GM18517 (cell line): ENCODE data around the gene SBF1.

Experiments used
- ATAC-seq: cut with Tn5 transposase; IDR thresholded peaks from one replicate; pipeline ENCODE4 v1.9.1; 2021; ENCODE audit warnings: mild to moderate bottlenecking, moderate library complexity; ENCODE audit not compliant: unreplicated experiment

Gene SBF1

DNA sequence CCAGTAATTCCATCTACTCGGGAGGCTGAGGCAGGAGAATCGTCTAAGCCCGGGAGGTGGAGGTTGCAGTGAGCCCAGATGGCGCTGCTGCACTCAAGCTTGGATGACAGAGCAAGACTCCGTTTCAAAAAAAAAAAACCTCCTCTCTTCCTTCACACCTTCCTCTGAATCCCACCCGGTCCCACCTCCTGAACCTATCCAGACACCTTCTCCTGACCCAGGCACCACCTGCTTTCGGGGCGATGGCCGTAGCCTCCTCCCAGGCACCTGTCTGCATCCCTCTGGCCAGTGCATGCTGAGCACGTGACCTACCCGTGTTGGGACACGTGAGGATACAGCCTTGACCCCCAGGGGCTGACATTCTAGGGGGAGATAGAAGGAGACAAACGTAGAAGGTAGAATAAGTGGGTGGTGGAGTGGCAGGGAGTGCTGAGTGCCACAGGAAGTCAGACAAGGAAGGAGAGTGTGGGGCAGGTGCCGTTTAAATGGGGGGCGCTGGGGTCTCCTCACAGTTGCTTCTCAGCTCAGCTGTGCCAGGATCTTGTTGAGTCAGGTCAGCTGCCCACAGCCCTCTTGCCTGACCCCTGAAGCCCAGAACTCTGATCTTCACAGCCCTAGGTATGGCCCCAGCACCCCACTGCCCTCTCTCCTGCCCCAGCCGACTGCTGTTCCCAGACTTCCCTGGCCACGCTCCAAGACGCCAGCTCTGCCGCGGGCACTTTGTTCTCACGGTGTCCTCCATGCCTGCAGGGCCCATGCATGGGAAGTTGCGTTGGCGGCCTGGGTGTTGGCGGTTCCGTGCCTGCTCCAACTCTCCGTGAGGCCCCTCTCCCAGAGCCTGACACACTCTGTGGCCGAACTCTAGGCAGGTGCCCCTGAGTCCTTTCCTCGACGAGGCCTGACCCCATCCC lies 10.6 kb upstream of the SBF1 start:
- no peak for ATAC-seq

- ATAC-seq: no peak
These were observed 9.4 kb upstream of the SBF1 start for GRCh38 chr22:50483977-50484853.

DNA sequence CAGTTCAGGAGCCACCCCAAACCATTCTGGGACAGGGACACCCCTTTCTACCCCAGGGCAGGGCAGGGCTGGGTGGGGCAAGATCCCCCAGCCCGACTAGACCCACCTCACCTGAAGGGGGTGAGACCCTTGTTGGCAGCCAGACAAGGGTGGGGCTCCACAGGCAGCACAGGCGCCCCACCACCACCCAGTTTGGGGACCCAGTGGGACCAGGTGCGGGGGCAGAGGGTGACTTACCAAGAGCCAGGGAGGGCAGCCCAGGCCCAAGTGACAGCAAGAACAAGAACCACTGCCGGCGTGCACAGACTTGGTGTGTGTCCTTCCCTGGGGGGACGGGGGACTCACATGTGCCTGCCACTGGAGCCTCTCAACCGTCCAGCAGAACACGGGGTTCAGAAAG lies 8.7 kb upstream of the SBF1 start:
- ATAC-seq: no peak

- no peak for ATAC-seq
These were observed 8.3 kb upstream of the SBF1 start for GRCh38 chr22:50483106-50483505.

DNA sequence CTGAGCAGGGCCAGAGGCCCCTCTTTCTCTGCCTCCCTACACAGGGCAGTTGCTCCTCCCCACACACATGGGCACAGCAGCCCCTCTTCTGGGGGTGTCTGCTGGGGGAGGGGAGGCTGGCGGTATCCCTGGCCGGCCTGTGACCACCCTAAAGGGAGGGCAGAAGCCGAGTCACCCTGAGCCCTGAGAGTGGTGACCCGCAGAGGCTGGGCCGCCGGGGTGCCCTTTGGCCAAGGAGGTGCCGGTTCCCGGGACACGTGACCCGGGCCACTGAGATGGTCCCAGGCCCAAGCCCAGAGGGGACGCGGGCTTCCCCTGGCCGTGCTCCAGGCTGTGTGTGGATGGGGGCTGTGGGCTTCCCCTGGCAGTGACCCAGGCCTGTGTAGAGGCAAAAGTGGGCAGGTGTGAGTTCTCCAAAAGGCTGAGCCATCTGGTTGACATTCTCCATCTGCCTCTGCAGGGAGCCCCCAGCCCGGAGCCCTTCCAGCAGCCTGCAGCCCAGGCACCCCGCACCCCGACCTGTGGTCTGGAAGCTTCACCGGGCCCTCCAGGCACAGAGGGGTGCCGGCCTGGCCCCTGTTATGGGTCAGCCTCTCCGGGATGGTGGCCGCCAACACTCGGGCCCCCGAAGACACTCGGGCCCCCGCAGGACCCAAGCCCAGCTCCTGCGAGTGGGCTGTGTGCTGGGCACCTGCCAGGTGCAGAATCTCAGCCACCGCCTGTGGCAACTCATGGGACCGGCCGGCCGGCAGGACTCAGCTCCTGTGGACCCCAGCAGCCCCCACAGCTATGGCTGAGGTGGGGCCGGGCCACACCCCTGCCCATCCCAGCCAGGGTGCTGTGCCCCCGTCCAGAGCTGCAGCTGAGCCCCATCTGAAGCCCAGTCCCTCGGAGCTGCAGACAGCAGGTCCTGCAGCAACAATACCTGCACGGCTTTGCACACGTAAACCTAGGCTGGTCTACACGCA lies 7.6 kb upstream of the SBF1 start:
- no peak for ATAC-seq

- no peak for ATAC-seq
These were observed 6.7 kb upstream of the SBF1 start, which contains the start of gene ADM2 for GRCh38 chr22:50481440-50482106. TSS of gene ADM2 (plus strand) at chr22:50481543. CDS start at chr22:50481848, 305 bp downstream.

DNA sequence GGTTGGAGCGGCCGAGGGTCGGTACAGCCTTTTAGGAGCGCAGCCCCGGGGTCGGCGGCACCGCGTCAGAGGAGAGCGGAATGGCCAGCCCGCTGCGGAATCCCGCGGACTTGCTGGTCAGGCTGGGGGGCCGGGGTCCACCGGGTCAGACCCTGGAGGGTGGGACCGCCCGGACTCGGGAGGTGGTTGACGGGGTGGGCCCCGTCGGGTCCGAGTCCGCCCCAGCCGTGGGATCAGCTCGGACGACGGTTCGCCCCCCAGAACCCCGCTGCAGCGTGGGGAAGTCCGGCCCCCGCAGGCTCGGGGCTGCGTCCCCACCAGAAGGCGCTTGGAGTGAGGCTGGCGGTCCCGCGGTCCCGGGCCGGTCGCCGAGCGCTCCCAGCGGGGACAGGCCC lies 6.2 kb upstream of the SBF1 start:
- no peak for ATAC-seq

GRCh38 chr22:50479721-50480120 lies 4.9 kb upstream of the SBF1 start:
- no peak for ATAC-seq

DNA sequence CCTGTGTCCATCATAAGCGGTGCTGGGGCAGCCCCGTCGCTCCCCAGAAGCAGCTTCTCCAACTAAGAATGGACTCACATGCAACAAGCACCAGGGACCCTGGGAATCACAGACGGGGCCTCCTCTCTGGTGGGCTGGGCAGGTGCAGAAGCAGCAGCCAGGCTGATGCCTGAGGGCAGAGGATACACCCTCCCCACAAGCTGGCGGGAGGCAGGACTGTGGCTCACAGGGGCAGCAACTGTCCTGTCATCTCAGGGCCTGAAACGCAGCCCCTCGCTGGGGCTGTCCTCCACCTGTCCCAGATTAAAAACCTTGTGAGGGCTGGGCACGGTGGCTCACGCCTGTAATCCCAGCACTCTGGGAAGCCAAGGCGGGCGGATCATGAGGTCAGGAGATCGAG lies 3.1 kb upstream of the SBF1 start:
- ATAC-seq: no peak

- ATAC-seq: no peak
These were observed 2.0 kb upstream of the SBF1 start for GRCh38 chr22:50476868-50477267.

GRCh38 chr22:50475652-50476002 lies 792 bp upstream of the SBF1 start:
- ATAC-seq: no peak

DNA sequence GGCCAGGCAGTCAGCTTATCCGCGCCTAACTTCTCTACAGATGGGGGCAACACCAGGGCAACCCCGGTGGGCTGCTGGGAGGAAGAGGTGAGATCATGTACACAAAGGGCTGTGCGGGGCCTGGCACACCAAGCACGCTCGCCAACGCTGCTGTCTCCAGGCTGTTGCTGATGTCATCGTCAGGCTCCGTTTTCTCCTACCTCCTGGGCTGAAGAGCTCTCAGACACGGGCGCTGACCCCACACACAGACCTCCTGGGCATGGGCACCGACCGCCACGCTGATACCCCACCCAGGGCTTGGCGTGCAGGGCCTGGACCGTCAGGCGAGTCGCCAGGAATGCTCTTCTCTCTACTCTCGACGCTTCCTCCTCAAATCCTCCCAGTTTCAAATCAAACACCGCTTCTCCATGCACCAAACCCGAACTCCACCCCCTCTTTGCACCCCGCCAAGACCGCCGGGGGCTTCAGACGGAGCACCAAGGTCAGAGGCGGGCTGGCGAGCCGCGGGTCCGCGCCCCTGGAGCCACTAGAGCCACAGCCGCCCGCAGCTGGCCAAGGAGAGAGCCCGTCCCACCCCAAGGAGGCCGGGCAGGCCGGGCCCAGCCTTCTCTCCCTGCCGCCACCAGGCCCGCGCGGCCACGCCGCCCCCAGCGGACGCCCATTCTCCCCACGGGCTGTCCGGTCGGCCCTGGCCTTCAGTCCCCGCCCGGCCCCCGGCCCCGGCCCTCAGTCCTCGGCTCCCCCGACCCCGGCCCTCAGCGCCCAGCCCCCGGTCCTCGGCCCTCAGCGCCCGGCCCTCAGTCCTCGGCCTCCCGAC lies 772 bp downstream of the SBF1 start:
- ATAC-seq: no peak

- no peak for ATAC-seq
These were observed 1.7 kb downstream of the SBF1 start for GRCh38 chr22:50473088-50473487.

GRCh38 chr22:50471962-50472361 lies 2.9 kb downstream of the SBF1 start:
- no peak for ATAC-seq

DNA sequence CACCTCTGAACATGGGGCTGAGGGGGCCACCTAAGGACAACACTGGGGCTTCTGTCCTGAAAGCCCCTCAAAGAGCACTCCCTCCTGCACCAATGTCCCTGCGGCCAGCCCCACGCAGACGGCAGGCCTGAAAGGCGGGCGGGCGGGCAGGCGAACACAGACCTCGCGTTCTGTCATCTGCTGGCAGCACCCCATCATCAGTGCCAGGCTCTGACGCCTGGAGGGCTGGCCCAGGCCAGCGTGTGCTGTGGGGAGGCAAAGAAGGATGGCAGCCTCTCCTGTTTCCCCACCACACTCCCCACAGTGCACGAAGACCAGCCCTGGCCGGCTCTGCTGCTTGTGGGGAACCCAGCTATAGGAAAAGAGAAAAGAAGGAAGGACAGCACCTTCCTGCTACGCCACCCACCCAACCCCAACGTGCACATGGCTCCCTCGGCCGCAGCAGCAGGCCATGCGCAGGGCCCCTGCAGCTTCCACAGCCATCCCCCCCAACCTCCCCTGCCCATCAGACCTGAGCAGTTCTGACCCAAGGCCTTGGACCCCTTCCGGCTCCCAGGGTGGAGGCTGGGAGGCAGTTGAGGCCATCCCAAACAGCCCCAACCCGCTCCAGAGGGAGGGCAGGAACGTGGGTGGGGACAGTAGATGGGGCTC lies 3.5 kb downstream of the SBF1 start:
- ATAC-seq: no peak

DNA sequence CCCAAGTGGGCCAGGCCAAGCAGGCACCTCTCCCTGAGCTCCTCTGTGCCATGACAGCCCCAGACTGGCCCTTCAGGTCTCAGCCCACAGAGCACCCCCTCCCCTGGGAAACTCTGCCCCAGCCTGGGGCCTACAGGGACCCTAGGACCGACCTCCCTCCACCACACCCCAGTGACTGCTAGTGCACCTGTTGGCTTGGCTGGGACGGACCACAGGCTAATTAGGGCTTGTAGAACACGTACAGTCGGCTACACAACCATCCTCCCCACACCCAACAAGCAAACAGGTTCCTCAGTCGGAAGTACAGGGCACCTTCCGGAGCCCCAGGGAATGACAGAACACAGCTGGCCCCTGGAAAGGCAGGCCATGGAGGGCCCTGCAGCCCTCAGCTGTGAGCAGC lies 4.3 kb downstream of the SBF1 start:
- ATAC-seq: no peak

GRCh38 chr22:50469377-50470305 lies 5.2 kb downstream of the SBF1 start:
- ATAC-seq: peak; percentile 49

DNA sequence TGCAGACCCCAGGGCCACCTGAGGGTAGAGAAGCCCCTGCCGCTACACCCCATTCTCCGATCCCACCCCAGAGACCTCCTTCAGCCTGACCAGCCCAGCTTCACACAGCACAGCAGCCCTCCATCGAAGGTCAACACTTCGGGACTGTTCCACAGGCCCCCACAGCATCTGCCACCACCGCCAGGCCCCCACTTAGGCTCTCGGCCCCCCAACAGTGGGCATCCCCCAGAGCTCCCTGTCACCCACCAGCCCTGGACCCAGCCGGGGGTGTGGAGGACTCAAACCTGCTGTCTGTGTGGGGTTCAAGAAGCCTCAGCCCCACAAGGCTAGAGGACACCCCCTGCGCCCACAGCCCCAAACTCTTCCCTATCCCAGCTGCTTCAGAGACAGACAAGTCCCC lies 6.2 kb downstream of the SBF1 start:
- ATAC-seq: no peak
